Activated naive CD4-positive, alpha-beta T cell treated with anti-CD3 and anti-CD28 coated beads, Interleukin-2, amount 50 U/mL, for 16 hours (primary cell): ENCODE results near the gene NTN1.
A peak's percentile ranks its signal among the peaks of the same experiment; 100 is the strongest.
"Not testable (repeated sequence)": the region's sequence is repeated elsewhere in the genome, so short reads cannot be mapped to it uniquely, and the experiment has no call there.

Source experiments
- DNase-seq: peaks from one replicate; pipeline ENCODE4 v3.0.0-alpha.2; 2020

Gene NTN1

DNA sequence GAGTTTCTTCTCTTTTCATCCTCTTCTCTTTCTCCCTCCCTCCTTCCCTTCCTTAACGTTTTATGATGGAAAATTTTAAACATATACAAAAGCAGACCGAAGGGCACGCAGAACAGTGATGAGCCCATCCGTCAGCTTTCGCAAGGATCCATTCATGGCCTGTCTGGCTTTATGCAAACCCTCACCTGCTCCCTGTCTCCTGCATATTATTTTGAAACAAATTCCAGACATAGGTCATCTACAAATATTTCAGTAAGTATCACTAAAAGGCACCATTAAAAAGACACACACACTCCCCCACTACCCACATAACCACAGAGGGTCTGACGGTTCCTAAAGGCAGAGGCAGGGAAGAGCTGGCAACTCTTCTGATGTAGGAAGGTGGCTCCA lies 235.0 kb downstream of the NTN1 start:
- no peak for DNase-seq

DNA sequence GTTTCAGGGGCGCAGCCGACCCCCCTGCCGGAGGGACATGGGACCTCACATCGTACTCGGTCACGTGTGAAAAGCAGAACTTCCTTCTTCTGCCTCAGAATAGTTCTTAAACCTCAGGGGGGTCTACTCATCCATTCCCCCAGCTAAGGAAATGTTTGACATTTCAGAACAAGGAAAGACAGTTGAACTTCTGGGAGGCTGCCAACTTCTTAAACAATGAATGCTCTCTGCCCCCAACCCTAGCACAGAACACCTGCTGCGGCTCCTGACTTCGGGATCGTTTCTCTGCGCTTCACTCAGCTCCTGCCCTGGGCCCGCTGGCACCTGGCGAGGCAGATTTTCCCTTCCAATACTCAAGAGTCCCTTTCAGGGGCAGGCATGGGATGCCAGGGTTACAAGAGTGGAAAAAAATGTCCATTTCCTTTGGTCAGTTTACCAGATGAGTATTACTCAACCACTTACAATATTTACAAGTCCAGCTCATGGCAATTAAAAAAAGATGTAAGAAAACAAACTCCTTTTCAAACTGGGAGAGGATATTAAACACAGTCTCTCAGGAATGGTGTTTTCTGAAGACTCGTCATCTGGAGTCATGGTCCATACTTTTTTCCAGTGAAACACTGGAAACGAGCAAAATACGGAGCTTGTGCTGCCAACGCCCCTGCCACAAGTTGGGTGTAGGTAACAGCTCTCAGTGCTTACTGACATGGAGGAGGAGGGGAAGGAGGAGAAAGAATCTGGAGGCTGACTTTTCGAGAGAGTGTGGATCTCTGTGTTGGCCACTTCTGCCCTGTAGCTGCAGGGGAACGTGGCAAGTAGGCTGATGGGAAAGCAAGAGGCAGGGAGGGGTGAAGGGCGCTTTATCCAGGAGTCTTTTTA lies 235.7 kb downstream of the NTN1 start:
- DNase-seq: no peak

DNA sequence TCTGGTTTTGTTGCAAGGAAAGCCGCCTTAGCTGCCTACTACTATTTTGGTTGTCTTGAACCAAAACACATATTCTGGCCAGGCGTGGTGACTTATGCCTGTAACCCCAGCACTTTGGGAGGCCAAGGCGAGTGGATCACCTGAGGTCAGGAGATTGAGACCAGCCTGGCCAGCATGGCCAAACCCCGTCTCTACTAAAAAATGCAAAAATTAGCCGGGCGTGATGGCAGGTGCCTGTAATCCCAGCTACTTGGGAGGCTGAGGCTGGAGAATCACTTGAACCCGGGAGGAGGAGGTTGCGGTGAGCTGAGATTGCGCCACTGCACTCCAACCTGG lies 236.3 kb downstream of the NTN1 start:
- not testable (repeated sequence) for DNase-seq

DNA sequence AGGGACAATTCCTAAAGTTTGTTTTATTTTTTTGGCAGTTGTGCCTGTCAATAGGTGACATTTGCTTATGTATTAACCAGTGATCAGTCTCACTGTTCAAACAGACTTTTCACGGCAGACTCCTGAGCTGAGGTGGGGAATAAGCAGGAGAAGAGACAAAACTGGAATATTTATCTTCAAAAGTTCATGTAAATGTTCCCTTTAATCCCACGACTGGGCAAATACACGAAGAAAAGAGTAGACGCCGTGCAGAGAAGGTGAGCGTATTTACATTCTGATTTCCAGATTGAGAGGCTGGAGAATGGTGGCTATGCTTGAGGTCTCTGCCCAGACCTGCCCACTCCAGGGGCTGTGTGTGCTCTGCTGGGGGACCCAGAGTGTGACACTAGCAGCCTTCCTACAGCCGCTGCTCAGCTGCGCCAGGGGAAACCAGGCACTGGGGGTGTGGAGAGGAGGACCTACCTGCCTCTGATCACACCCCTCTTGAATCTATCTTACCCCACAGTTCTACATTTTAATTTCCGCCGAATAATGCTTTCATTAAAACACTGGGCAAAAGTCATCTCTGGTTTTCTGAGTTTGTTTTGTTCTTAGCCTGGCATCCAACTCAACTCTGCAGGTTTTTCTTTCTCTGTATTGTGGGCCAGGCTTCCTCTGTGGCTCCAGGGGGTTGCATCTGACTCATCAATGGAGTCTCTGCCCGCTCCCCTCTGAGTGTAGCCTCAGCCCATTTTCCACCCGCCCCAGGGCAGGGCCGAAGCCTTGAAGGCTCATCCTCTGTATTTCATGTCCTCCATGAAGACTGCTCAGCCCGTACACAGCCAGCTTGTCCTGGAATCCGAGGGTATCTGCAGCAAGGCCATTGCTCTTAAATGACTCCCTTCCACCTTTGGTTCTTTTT lies 237.1 kb downstream of the NTN1 start:
- no peak for DNase-seq

DNA sequence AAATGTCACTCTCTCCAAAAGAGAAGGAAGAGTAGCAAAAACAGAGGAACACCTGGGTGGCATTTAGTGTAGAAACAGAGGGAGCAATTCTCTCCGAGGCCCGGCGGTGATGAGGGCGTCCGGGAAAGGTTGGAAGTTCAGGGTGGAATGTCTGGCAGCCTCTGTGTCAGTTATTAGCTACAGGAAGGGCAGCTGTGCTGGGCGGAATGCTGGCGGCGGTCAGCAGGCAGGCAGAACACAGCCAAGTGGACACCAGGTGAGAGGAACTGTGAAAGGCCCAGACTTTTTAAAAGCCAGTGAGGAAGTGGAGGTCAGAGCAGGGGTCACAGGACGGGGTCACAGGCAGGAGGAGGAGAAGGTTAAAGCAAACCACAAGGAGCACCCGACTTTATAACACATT lies 238.1 kb downstream of the NTN1 start:
- DNase-seq: no peak

DNA sequence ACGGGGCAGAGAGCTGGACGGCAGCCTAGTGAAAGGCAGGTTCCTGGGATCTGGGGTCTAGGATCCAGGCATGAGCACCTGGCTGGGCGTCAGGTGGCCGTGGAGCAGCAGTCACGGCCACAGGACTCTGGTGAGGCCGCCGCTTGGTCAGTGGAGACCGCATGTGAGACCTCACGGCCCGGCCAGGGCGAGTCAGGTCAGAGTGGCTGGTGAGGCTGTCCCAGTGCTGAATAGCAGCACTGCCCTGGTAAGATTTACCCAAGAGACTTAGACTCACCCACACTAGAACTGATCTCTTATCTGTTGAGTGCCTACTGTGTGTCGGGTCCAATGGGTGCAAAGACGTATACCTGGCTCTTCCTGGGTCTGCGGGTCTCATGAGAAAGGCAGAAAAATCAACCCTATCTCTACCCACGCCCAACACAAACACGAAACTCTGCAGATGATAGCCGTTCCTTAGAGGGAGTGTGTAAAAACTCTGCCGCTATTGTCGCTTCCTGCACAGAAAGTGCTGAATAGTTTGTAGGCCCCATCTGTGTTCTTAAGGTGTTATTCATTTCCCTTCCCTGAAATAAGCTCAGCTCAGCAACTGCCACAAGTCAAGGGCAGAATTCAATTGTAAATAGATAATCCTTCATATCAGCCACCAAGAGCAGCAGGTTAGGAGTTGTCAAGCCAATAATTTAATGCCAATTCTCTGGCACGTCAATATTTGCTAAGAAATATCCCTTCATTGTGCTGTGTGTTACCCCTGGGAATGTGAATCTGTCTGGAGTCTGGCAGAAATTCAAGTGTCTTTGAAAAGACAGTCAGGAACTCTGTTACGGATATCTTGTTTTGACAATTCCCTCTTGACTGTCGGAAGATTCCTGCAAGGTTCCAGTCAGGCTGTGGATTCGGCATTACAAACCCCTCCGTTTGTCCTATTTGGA lies 240.0 kb downstream of the NTN1 start:
- no peak for DNase-seq

DNA sequence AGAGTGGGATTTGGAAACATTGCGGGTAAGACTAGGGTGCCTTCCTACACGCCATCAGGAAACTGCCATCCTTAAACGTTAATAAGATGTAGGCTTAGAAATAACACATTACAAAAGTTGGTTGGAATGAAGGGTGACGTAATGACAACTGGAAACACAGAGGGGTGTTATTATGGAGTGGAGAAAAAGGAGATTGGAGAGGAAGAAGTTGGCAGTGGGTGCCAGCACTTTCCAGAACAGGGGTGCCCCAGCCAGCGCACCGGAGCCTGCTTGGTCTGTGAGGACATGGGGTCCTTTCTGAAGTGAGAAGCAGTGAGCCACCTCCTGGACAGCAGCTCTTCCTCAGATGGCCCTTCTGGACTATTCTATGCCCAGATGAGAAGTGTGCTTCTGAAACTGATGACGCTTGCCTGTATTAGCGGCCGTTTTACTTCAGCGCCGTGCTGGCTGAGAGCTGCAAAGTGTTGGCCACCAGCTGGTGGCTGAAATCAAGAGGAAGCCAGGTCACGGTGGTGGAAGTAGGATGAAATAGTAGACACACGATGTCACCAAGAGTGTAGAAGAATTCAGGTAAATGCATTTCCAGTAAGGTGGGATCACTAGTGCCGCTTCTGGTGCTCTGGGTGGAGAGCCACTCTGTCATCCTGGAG lies 244.8 kb downstream of the NTN1 start:
- DNase-seq: no peak

DNA sequence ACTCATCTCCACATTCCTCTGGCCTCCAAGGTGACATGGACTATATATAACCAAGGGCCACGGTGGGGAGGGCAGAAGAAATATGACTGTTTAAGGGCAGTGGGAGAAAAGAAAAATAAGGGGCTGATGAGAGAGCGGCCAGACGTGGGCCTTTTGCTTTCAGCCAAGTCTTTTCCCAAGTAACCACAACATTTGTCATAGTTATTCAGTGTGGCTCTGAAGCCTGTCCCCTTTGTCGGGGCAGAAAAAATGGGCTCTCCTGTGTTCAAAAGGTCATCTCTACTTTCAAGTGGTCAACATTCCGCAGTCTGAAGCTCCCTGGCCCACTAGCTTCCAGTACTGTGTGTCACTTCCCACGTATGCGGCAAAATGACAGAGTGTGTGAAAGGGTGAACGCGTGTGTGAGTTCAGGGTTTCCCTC lies 245.4 kb downstream of the NTN1 start:
- no peak for DNase-seq

DNA sequence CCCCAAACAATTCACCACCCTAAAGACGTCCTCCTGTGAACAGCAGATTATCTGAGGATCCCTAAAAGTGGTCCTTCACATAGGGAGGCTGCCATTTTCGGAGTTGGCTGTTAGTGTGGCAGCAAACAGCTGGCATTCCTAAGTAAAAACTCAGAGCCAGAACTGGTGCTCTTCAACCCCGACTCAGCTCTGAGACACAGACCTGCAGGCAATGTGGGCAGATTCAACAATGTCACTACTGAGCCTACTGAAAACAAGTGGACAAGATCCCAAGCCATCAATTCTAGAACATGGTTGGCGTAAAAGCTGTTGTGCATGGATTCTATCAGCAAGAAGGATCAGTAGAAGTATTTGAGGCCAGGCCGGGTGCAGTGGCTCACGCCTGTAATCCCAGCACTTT lies 247.2 kb downstream of the NTN1 start:
- DNase-seq: no peak

DNA sequence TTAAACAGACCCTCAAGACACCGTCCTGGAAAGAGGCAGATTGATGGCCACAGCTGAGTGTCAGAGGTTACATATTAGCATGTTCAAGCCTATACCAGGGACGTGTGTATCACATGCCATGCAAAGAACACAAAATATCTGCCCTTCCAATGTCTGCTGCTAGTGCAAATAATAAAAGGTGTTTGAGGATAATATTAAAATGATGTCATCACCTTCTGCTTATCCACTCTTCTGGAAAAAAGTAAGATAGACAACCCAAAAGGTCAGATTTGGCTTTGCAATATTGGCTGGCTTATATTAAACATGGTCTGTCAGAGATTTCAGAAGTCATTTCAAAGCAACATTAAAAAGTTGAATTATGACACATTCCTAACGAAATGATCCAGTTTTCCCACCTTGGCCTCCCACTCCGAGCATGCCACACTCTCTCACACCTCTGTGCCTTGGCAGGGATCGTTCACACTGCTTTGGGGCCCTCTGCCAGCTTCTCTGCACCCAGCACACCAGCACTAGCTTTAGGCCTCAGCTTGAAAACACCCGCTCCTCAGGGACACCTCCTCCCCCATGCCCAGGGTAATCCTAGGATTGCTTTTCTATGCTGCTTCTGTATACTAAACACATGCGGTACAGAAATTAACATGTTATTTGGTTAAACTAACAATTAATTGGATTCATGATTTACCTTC lies 248.2 kb downstream of the NTN1 start:
- DNase-seq: no peak

DNA sequence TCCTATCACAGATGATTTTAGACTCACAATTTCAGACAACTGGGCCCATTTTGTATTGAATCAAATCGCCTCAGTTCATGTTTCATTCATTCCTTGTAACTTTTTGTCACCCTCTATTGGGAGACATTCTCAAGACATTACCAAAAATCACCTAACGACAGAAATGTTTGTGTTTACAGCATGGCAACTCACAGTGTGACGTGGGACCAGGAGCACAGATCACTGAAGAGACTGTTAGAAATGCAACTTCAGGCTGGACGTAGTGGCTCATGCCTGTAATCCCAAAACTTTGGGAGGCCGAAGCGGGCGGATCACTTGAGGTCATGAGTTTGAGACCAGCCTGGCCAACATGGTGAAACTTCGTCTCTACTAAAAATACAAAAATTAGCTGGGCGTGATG lies 249.6 kb downstream of the NTN1 start:
- no peak for DNase-seq

DNA sequence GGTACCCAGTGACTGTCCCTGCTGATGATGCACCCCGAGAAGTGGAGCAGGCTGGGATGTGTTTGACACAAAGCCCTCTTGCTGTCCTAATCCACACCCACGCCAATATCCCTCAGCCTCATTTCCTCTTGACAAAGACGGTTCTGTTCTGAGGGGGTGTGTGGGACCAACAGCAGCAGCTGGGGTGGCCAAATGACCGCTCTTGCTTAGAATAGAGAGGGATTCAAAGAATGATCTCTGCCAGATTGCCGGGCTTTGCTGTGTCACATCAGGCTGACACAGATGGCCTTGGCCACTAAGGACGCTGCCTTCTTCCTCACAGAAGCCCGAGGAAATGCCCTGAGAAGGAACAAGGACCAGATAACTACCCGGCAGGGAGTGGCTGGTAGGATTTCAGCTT lies 250.7 kb downstream of the NTN1 start:
- no peak for DNase-seq

DNA sequence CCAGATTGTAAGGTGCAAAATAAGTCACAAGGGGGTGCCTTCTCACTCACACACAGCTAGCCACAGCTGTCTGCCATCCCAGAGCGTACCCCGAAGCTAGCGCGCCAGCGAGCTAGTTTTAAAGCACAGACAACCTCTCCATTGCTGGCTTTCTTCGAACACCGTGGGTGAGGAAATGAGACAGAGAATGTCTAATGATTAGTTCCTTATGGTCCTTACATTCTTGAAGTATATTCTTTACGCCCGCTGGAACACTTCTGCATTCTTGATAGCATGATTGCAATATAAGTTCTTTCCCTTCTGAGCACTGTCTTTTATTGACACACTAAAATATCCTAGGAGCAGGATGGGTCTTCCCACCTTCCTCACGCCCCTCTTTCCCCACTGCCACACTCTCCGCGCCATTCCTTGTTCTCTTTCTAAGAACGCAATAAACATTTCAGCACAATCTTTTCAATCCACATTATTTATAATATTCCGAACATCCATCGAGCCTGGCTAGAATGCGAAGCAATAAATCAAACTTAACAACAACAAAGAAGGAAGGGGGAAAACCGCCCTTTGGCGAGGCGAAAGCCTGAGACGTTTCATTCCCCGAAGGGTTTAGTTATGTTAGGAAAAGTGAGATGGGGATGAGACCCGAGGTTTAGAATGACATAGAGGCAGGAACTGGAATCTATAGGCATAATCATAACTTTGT lies 251.3 kb downstream of the NTN1 start:
- no peak for DNase-seq

DNA sequence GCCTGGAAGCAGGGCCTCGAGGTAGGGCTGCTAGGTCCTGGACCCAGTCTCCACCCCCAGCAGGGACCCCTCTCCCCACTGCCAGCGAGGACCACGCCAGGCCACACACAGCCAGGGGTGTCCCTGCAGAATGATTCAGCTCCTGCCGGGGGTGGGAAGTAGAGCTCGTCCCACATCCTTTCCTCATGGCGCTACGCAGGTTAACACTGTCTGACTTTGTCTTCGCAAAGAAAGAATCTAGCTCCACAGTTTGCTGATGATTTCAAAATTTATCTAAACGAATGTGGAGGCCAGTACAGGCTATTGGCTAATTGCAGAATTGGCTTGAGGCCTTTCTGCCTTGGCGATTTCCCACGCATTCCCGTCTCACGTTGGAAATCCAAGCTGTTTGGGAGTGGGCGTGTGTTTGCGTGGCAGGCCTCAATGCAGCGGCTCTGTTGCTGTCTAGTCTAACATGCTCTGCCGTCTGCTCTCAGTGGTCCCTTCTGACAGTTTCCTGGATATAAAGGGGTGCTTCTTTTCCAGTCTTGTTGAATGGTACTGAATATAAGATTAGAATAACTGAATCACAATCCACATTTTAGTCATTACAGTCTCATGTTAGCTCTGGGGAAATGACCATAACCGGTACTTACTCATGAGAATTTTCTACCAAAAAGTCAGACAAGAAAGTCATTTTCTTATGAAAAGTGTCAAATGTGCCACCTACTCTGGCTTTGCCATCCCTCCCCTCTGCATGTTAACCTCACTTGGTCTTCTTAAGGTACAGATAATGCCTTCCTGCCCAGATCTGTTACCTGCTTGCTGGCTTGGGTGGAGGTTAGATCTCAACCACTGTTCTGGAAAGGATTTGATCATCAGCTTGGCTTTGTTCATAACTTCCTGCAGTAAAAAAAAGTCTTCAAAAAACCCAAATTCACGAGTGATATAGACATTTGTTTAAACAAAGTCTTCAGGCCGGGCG lies 252.4 kb downstream of the NTN1 start:
- DNase-seq: peak; percentile 49

DNA sequence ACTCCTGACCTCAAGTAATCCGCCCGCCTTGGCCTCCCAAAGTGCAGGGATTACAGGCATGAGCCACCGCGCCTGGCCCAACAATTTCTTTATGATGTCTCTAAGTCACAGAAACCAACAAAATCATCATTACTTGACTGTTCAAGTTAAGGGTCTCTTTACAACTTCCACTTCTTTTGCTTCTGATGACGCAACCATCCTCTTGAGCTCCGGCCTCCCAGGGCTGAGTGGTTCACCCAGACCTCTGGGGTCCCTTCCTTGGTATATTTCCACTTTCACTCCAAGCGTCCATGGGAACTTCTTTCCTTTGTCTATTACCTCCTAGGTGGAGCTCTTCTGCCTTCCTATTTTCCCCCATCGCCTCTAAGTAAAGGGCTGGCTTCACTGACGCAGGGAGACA lies 253.7 kb downstream of the NTN1 start:
- no peak for DNase-seq

DNA sequence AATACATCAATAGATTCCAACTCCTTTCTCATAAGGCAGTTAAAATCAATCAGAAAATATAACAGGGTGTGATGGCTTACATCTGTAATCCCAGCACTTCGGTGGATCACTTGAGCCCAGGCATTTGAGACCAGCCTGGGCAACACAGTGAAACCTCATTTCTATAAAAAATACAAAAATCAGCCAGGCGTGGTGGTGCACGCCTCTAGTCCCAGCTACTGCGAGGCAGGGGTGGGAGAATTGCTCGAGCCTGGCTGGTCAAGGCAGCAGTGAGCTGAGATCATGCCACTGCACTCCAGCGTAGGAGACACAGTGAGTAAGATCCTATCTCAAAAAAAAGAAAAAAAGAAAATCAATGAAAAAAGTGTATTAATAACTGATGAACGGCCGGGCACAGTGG lies 258.6 kb downstream of the NTN1 start:
- DNase-seq: no peak

DNA sequence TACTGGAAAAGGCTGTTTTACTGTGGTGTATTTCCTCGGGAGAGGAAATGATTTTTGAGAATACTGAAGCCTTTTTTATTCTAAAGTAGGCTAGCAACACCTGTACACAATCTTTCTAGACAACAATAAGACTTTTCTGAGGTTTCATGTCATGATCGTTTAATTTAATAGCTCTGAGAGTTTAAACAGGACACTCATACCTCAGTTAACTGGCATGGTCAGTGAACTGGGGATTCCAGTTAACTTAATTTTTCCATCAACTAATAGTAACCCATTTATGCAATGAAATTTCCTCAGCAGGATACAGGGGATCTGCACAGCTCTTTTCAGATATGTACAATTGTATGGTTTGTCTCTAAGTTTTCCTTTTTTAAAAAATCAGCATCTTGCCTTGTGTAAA lies 262.6 kb downstream of the NTN1 start:
- DNase-seq: no peak

DNA sequence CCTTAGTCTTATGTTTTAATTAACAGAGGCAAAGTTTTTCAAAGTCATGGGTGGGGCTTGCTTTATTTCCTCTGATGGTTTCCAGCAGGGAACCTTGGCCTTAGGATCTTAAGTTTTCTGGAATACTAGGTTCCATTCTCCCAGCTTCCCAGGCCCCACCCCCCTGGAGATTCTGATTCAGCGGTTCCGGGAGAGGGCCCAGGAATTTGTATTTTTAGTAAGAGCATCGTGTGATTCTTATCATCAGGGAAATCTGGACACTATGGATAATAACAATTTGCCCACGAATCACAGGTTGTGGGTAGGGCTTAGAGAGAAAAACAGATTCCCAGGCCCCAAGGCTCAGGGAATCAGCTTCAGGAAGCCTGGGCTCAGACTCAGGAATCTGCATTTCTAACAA lies 263.6 kb downstream of the NTN1 start:
- DNase-seq: no peak

DNA sequence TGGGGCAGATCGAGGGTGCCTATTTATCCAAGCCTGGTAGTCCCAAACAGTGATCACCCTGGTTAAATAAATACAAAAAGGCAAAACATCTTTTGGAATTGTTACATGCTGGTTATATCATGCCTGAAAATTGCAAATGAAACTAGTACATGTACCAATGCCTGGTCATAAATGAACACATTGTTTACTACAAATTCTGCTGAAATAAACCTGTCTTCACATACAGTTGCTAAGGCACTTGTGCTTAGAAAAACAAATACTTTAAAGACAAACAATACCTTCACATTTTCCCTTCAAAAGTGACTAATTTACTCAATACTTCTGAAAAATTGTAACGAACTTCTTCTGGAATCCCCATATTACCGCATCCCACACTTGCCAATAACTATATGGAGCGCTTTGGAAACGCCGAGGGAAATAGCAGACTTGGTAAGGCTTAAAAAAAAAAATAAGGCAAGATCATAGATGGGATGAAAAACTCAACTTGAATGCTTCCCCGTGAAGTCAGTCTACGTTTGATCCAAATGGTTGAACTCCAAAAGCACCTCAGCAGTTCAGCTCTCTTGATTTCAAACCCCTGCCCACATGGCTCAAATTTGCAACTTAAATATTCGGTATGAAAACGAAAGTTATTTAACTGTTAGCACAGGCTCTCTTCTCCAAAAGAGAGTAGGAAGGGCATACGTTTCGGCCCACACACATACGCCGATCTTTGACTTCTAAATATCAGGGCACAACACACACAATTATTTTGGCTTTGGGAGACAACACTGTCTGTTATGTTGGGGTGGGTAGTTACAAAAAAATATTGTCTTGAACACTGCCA lies 264.5 kb downstream of the NTN1 start:
- DNase-seq: no peak
